Neural cell (in vitro differentiated cells): ENCODE measurements around the gene FAP.

Experiments used
- POLR2AphosphoS5 ChIP-seq: IDR thresholded peaks from 2 replicates; pipeline ENCODE4 v1.6.1; 2012
- TAF1 ChIP-seq: IDR thresholded peaks from 2 replicates; pipeline ENCODE4 v1.6.1; 2012; ENCODE audit warnings: low read depth

GRCh38 chr2:162282765-162283425 lies 39.6 kb upstream of the FAP start:
- TF ChIP-seq TAF1 = no peak
- TF ChIP-seq POLR2AphosphoS5 = no peak
